HCT116 (cell line): ENCODE data around the gene ANO8. TPM values are rescaled to one million over a fixed set of nuclear protein-coding genes. Genes with fewer than 3 reads are reported as not detected.

Experiments
- ATAC-seq: fragments of 200-7000 bp; cut with Tn5 transposase; 2 replicates; pipeline ENCODE4 v1.9.1; 2020; ENCODE audit warnings: mild to moderate bottlenecking, moderate library complexity
- BruUV-seq: library from RNA; stranded (reverse); fragments of 400-500 nt; replicated peaks from 2 replicates; lab custom pipeline; 2021; lab: Mats Ljungman, UMichigan
- CTCF ChIA-PET: fragments of 300-600 bp; sonication (Branson Sonifier 250); formaldehyde crosslinking; loops from one replicate; lab custom pipeline; 2021; ENCODE audit warnings: antibody characterized with exemption; lab: Charles Lee
- POLR2A ChIA-PET: fragments of 300-600, 350-600 bp; sonication (Branson Sonifier 250); formaldehyde crosslinking; loops from one replicate; lab custom pipeline; 2021; ENCODE audit warnings: antibody characterized with exemption; lab: Charles Lee
- RAD21 ChIA-PET, 2 experiments: fragments of 300-600 bp; sonication (Branson Sonifier 250); formaldehyde crosslinking; loops; one replicate each; lab custom pipeline; 2023; ENCODE audit warnings: low total read pairs in 2 of 2; ENCODE audit not compliant: uncharacterized antibody in 2 of 2, unreplicated experiment in 2 of 2, low non-redundant PET in 1 of 2; lab: Charles Lee
- DNase-seq: peaks from one replicate; pipeline ENCODE4 v3.0.0-alpha.2; 2010; ENCODE audit warnings: low read depth, low spot score
- H2AFZ ChIP-seq: fragments of 200-600 bp; shearing (Covaris generic), sonication (generic); 2 replicates; pipeline ENCODE4 v1.6.1; 2017; ENCODE audit warnings: low read depth, mixed run types, mixed read lengths, antibody characterized with exemption, low read length; ENCODE audit not compliant: poor library complexity, severe bottlenecking
- H3K27ac ChIP-seq: 2 replicates; pipeline ENCODE4 v1.5.1; 2012; ENCODE audit warnings: low read depth, low read length
- H3K27me3 ChIP-seq: fragments of 200-600 bp; sonication (generic); 2 replicates; pipeline ENCODE4 v1.6.1; 2016; ENCODE audit warnings: mixed run types, low read length, mixed read lengths; ENCODE audit not compliant: insufficient read depth
- H3K36me3 ChIP-seq, 2 experiments: fragments of 200-500 bp in 1 of 2; fragments of 200-600 bp in 1 of 2; sonication (Bioruptor generic) in 1 of 2; sonication (generic) in 1 of 2; 2 replicates each; pipeline versions ENCODE4 v1.5.1 to v1.6.1; 2014 to 2016; ENCODE audit warnings: low read length in 2 of 2, inconsistent platforms in 1 of 2, mixed read lengths in 1 of 2, mixed run types in 1 of 2; ENCODE audit not compliant: insufficient read depth in 2 of 2, control insufficient read depth in 1 of 2
- H3K4me1 ChIP-seq, 2 experiments: fragments of 200-600 bp in 1 of 2; sonication (generic) in 1 of 2; 2 replicates each; pipeline versions ENCODE4 v1.5.1 to v1.6.1; 2012 to 2017; ENCODE audit warnings: low read length in 2 of 2, inconsistent platforms in 1 of 2, mild to moderate bottlenecking in 1 of 2, mixed read lengths in 1 of 2, mixed run types in 1 of 2, moderate library complexity in 1 of 2; ENCODE audit not compliant: insufficient read depth in 2 of 2, control insufficient read depth in 1 of 2
- H3K4me2 ChIP-seq: fragments of 200-600 bp; sonication (generic); 2 replicates; pipeline ENCODE4 v1.6.1; 2017; ENCODE audit warnings: mixed run types, low read length, mixed read lengths
- H3K4me3 ChIP-seq, 2 experiments: fragments of 200-600 bp in 1 of 2; sonication (generic) in 1 of 2; replicated peaks in 1 of 2; 2 replicates each; pipeline ENCODE4 v1.5.1; 2011 to 2016; ENCODE audit warnings: low read length in 2 of 2, control low read depth in 1 of 2, low read depth in 1 of 2, mild to moderate bottlenecking in 1 of 2, mixed read lengths in 1 of 2, mixed run types in 1 of 2
- H3K79me2 ChIP-seq: fragments of 200-600 bp; sonication (generic); 2 replicates; pipeline ENCODE4 v1.6.1; 2017; ENCODE audit warnings: mild to moderate bottlenecking, mixed run types, low read length, moderate library complexity, mixed read lengths; ENCODE audit not compliant: insufficient read depth
- H3K9ac ChIP-seq: fragments of 200-600 bp; sonication (generic); 2 replicates; pipeline ENCODE4 v1.6.1; 2016; ENCODE audit warnings: low read length, mixed read lengths
- H3K9me2 ChIP-seq: fragments of 200-600 bp; sonication (generic), shearing (Covaris generic); 2 replicates; pipeline ENCODE4 v1.6.1; 2017; ENCODE audit warnings: mixed run types, mild to moderate bottlenecking, moderate library complexity; ENCODE audit not compliant: insufficient read depth
- H3K9me3 ChIP-seq, 2 experiments: fragments of 200-500 bp in 1 of 2; fragments of 200-600 bp in 1 of 2; sonication (Bioruptor generic) in 1 of 2; sonication (generic) in 1 of 2; 2 replicates each; pipeline ENCODE4 v1.6.1; 2014 to 2017; ENCODE audit warnings: low read length in 2 of 2, mixed read lengths in 2 of 2, inconsistent platforms in 1 of 2, low read depth in 1 of 2, mild to moderate bottlenecking in 1 of 2, mixed run types in 1 of 2, moderate library complexity in 1 of 2; ENCODE audit not compliant: control insufficient read depth in 1 of 2, insufficient read depth in 1 of 2
- H4K20me1 ChIP-seq: fragments of 200-600 bp; sonication (generic), shearing (Covaris generic); 2 replicates; pipeline ENCODE4 v1.6.1; 2017; ENCODE audit warnings: mixed run types, mild to moderate bottlenecking, moderate library complexity; ENCODE audit not compliant: insufficient read depth
- CBX3 ChIP-seq: IDR thresholded peaks from 2 replicates; pipeline ENCODE4 v1.6.1; 2012; ENCODE audit warnings: low read depth
- CEBPB ChIP-seq: IDR thresholded peaks from 2 replicates; pipeline ENCODE4 v1.6.1; 2012; ENCODE audit warnings: low read depth
- EGR1 ChIP-seq: IDR thresholded peaks from 2 replicates; pipeline ENCODE4 v1.6.1; 2012; ENCODE audit warnings: low read depth
- EZH2 ChIP-seq: fragments of 200-600 bp; sonication (generic); IDR thresholded peaks from 2 replicates; pipeline ENCODE4 v1.6.1; 2017; ENCODE audit warnings: antibody characterized with exemption, mixed run types
- FOSL1 ChIP-seq: IDR thresholded peaks from 2 replicates; pipeline ENCODE4 v1.6.1; 2012; ENCODE audit warnings: low read depth
- JUND ChIP-seq: IDR thresholded peaks from 2 replicates; pipeline ENCODE4 v1.6.1; 2012
- MAX ChIP-seq: IDR thresholded peaks from 2 replicates; pipeline ENCODE4 v1.6.1; 2012
- POLR2A ChIP-seq: IDR thresholded peaks from 2 replicates; pipeline ENCODE4 v1.7.0; 2011; ENCODE audit warnings: borderline replicate concordance; ENCODE audit not compliant: insufficient read depth, insufficient read length; ENCODE audit errors: extremely low read depth
- POLR2AphosphoS5 ChIP-seq: IDR thresholded peaks from 2 replicates; pipeline ENCODE4 v1.6.1; 2011; ENCODE audit warnings: mild to moderate bottlenecking, low read depth, low read length, moderate library complexity
- RAD21 ChIP-seq: IDR thresholded peaks from 2 replicates; pipeline ENCODE4 v1.6.1; 2012; ENCODE audit warnings: low read depth, mild to moderate bottlenecking
- REST ChIP-seq: IDR thresholded peaks from 2 replicates; pipeline ENCODE4 v1.6.1; 2012; ENCODE audit warnings: low read depth
- SIN3A ChIP-seq: IDR thresholded peaks from 2 replicates; pipeline ENCODE4 v1.6.1; 2012; ENCODE audit warnings: low read depth
- SP1 ChIP-seq: IDR thresholded peaks from 2 replicates; pipeline ENCODE4 v1.6.1; 2012; ENCODE audit warnings: low read depth
- SRF ChIP-seq: IDR thresholded peaks from 2 replicates; pipeline ENCODE4 v1.6.1; 2012; ENCODE audit warnings: low read depth
- TCF7L2 ChIP-seq: IDR thresholded peaks from 2 replicates; pipeline ENCODE4 v1.7.0; 2011; ENCODE audit warnings: borderline replicate concordance, inconsistent platforms; ENCODE audit not compliant: insufficient read depth, insufficient read length; ENCODE audit errors: extremely low read depth
- YY1 ChIP-seq: IDR thresholded peaks from 2 replicates; pipeline ENCODE4 v1.6.1; 2011; ENCODE audit warnings: low read length, low read depth, moderate library complexity, mild to moderate bottlenecking; ENCODE audit not compliant: insufficient replicate concordance; ENCODE audit errors: extremely low read depth
- ZFX ChIP-seq: fragments of 450-650 bp; IDR thresholded peaks from 2 replicates; pipeline ENCODE4 v1.6.1; 2017
- ZNF274 ChIP-seq: fragments of 200-500 bp; sonication (Bioruptor generic); IDR thresholded peaks from 2 replicates; pipeline ENCODE4 v1.6.1; 2014; ENCODE audit warnings: mild to moderate bottlenecking, low read depth, low read length, inconsistent platforms
- intact Hi-C: fragments of 100-400 bp; cut with micrococcal nuclease; formaldehyde crosslinking; loops from 2 replicates; pipeline ENCODE4 v1.10.0; 2022
- total RNA-seq: library from RNA; stranded (reverse); gene quantifications from one replicate; pipeline ENCODE4 v1.2.1, GENCODE V29; 2021; ENCODE audit not compliant: unreplicated experiment
- TF ChIP-seq, protein P1 (sequence below): IDR thresholded peaks from 2 replicates; pipeline ENCODE4 v1.6.1; 2012
- TF ChIP-seq, protein P2 (sequence below), 3 experiments: fragments of 200-600 bp in 1 of 3; sonication (generic) in 1 of 3; IDR thresholded peaks in 2 of 3; conservative IDR thresholded peaks in 1 of 3; 2 replicates each; pipeline ENCODE4 v1.5.1; 2012 to 2017; ENCODE audit warnings: low read depth in 2 of 3, low read length in 2 of 3, antibody characterized with exemption in 1 of 3, borderline replicate concordance in 1 of 3, control low read depth in 1 of 3, mild to moderate bottlenecking in 1 of 3, mixed read lengths in 1 of 3, mixed run types in 1 of 3, moderate library complexity in 1 of 3; ENCODE audit not compliant: insufficient read depth in 1 of 3

ANO8 gene
- total RNA-seq, 1 experiment from 2014 or later = 22.9 TPM

DNA sequence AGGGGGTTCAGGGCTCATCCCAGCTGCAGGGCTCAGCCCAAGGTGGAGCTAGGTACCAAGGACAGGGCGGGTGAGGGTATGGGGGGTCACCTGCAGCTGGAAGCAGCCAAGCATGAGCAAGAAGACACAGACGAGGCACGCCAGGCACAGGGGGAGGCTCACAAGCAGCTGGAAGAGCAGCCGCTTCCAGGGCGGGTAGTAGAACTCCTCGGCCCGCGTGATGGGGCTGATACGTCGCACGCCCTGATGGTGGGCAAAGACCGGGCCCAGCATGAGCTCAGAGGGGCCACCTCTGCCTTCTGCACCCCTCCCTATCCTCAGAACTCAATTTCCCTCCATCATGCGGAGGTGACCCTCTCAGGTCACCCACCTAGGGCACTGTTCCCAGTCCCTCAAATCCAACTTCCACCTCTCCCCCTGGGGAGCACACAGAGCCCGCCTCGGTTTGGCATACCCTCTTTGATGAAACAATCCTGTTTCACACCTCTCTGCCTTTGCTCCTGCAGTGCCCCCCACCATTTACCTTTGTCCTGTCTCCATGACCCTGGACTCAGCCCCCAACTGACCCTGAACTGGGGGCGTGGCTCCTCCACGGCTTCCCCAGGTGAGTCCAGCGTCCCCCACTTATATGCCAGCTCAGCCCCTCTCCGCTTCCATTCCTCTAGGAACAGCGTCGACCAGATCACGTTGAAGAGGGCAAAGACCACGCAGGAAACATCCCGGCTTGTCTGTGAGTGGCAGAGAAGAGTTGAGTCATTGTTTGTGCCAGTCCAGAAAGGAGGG lies 4.2 kb downstream of the ANO8 start:
- H3K9me2 ChIP-seq = no peaks in the 10 kb centered on the region
- H3K9ac ChIP-seq = no peak overlapping the region
- no peaks in the 10 kb centered on the region for H3K36me3 ChIP-seq
- ChIA-PET RAD21 (interaction anchor here in 1 of 2 experiments (0.6 kb wide), 1 partner anchor 59 kb away, joined by 5 read pairs; no protein-coding TSS in a partner anchor), CTCF (no interaction called here), POLR2A (no interaction called here)
- intact Hi-C loops = no loop called here
- H3K4me3 ChIP-seq = no peak overlapping the region
- no TSS peak for BruUV-seq
- H3K9me3 ChIP-seq = no peaks in the 10 kb centered on the region
- H3K4me2 ChIP-seq = no peak overlapping the region
- no peaks in the 10 kb centered on the region for H3K27me3 ChIP-seq
- no peaks in the 10 kb centered on the region for H4K20me1 ChIP-seq
- no peak overlapping the region for H3K27ac ChIP-seq
- H3K4me1 ChIP-seq = peaks cover 20 to 46% of the 10 kb centered on the region in 2 experiments
- no peak overlapping the region for H2AFZ ChIP-seq
- TF ChIP-seq POLR2A (no peak), CBX3 (no peak), SP1 (no peak), SIN3A (no peak), SRF (no peak), JUND (no peak), RAD21 (no peak), EGR1 (no peak), FOSL1 (no peak), ZFX (no peak), MAX (no peak), EZH2 (no peak), TCF7L2 (no peak), ZNF274 (no peak), CEBPB (no peak), YY1 (no peak), POLR2AphosphoS5 (no peak), REST (no peak)
- TF ChIP-seq, protein P1, sequence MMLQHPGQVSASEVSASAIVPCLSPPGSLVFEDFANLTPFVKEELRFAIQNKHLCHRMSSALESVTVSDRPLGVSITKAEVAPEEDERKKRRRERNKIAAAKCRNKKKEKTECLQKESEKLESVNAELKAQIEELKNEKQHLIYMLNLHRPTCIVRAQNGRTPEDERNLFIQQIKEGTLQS = no peak
- TF ChIP-seq, protein P2, sequence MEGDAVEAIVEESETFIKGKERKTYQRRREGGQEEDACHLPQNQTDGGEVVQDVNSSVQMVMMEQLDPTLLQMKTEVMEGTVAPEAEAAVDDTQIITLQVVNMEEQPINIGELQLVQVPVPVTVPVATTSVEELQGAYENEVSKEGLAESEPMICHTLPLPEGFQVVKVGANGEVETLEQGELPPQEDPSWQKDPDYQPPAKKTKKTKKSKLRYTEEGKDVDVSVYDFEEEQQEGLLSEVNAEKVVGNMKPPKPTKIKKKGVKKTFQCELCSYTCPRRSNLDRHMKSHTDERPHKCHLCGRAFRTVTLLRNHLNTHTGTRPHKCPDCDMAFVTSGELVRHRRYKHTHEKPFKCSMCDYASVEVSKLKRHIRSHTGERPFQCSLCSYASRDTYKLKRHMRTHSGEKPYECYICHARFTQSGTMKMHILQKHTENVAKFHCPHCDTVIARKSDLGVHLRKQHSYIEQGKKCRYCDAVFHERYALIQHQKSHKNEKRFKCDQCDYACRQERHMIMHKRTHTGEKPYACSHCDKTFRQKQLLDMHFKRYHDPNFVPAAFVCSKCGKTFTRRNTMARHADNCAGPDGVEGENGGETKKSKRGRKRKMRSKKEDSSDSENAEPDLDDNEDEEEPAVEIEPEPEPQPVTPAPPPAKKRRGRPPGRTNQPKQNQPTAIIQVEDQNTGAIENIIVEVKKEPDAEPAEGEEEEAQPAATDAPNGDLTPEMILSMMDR (IDR thresholded peaks at IDR 0.05 in 2 of 3, conservative IDR thresholded peaks at IDR 0.05 in 1 of 3; ENCODE audit: borderline replicate concordance in 1 of 3, insufficient read depth in 1 of 3, low read depth in 2 of 3, low read length in 2 of 3) = no peak
- TF ChIP-seq, all 23 proteins: peak for 0
- H3K79me2 ChIP-seq = peaks cover 5% of the 10 kb centered on the region; the same call in 1 of the 2 replicates
- DNase-seq (no peak), ATAC-seq (no peak)
